Stimulated activated CD4-positive, alpha-beta T cell treated with anti-CD3 and anti-CD28 coated beads, Interleukin-1b, Interleukin-23, amount 100 ng/mL, for 4 hours (primary cell): ENCODE results near the gene ZCCHC3.
"Not testable (repeated sequence)": the region's sequence is repeated elsewhere in the genome, so short reads cannot be mapped to it uniquely, and the experiment has no call there.

ENCODE experiments used
- DNase-seq, 2 donors: peaks; one replicate each; pipeline ENCODE4 v3.0.0-alpha.2; 2020; ENCODE audit warnings: low read depth in 2 of 2

ZCCHC3 gene, protein sequence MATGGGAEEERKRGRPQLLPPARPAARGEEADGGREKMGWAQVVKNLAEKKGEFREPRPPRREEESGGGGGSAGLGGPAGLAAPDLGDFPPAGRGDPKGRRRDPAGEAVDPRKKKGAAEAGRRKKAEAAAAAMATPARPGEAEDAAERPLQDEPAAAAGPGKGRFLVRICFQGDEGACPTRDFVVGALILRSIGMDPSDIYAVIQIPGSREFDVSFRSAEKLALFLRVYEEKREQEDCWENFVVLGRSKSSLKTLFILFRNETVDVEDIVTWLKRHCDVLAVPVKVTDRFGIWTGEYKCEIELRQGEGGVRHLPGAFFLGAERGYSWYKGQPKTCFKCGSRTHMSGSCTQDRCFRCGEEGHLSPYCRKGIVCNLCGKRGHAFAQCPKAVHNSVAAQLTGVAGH

DNA sequence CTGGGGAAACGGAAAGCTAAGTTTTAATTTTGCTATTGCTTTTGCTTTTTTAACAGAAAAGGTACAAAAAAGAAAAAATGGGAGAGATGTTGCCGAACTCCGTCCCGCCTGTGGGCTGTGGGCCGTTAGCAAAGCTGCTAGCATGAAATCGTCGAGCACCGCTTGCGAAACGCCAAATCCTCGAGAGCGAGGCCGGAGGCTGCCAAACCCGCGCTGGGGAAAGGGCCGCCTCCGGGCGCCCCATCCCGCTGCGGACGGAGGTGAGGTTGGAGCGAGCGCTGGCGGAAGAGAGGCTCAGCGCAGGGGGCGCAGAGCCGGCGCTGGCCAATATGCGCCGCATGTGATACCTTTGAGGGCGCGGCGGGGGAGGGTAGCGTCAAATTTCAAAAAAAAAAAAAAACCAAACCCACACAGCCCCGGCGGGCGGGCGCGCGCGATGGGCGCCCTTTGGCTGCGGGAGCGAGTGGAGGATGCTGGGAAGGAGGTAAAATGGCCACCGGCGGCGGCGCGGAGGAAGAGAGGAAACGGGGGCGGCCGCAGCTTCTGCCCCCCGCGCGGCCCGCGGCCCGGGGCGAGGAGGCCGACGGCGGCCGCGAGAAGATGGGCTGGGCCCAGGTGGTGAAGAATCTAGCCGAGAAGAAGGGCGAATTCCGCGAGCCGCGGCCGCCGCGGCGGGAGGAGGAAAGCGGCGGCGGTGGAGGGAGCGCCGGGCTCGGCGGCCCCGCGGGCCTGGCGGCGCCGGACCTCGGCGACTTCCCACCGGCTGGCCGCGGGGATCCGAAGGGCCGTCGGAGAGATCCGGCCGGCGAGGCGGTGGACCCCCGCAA, at the start of gene ZCCHC3:
Gene ZCCHC3, plus strand, starts transcription at position 473 of the 827 bp plus-strand sequence. Its CDS starts 17 bp downstream, at position 490.
- DNase-seq, result peak; percentile 70 to 77

DNA sequence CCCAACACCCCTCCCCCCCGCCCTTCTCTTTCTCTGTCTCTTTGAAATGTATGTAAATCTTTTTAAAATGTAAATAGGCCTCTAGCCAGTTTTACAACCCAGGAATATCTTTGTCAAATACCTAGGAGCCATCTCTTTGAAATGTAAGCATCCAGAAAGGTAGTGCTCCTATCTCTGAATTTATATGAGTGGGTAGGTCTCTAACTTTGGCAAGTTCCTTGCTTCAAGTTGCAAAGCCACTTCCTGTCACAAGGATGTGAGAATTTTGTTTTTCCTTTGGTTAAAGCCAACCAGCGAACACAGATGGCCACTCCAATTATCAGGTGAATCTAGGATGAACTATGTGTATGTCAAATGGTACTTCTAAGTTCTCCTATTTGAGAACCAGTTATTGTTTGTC, 46.0 kb upstream of the ZCCHC3 start:
- no peak for DNase-seq

DNA sequence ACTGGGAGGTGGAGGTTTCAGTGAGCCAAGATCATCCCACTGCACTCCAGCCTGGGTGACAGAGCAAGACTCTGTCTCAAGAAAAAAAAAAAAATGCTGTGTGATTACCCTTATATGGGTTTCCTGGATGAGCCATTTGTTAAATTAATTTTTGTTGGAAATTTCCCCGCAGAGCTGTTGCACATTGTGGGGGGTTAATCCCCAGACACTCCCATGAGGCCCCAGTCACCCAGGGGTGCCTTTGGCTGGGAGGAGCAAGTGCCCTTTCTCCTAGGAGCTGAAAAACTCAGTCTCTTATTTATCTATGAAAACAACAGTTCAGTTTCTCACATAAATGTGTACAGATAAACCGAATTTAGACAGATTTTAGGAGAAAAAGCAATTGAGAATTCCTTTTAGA, 44.6 kb upstream of the ZCCHC3 start:
- no peak for DNase-seq

DNA sequence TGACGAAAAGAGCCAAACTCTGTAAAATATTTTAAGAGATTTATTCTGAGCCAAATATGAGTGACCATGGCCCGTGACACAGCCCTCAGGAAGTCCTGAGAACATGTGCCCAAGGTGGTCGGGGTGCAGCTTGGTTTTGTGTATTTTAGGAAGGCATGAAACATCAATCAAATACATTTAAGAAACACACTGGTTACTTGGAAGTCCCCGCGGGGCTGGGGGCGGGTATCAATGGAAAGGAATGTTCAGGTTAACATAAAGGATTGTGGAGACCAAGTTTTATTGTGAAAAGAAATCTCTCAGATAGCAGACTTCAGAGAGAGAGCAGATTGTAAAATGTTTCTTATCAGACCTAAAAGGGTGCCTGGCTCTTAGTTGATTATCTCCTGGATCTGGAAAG, 43.9 kb upstream of the ZCCHC3 start:
- DNase-seq, result not testable (repeated sequence)

DNA sequence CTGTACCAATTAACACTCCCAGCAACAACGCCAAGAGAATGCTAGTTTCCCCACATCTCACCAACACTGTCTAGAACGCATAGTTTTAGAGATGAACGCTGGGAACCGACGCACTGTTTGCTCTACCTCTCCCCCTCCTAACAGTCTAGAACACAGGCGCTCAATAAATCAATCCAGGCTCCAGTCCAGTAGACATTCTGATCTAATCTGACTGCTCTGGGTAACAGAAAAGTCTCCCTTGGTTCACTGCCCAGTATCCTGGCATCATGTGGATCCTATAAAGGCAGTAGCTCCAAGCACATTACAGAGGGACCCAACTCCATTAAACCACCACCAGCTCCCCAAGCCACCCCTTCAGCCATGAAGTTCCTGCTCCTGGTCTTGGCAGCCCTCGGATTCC, 40.0 kb upstream of the ZCCHC3 start, which contains the start of gene DEFB132:
Gene DEFB132, plus strand, starts transcription at position 306 of the 400 bp plus-strand sequence. Its CDS starts 55 bp downstream, at position 361.
- no peak for DNase-seq

DNA sequence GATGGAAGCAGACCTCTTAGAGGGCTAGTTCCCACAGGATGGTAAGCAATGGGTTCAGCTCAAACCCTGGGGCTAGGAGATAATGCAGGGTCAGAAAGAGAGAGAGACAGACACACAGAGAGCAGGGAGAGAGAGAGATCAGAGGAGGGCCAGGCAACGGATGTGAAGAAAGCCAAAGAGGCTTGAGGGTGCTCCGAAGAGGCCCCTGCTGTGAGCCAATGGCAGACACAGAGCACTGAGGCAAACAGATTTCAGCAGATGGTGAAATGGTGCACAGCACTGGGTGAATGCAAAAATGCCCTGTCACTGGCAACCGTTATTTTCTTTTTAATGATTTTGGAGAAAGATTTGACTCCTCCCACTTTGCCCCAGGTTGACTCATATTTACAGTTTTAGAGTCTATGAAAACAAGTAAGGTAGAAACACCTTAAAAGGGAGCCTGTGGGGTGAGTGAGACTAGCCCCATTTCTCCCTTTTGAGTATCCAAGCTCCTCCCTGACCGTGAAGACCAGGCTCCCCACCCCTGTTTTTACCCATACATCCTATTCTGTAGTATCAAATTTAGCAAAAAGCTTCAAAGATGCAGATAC, 39.0 kb upstream of the ZCCHC3 start:
- DNase-seq, result no peak

DNA sequence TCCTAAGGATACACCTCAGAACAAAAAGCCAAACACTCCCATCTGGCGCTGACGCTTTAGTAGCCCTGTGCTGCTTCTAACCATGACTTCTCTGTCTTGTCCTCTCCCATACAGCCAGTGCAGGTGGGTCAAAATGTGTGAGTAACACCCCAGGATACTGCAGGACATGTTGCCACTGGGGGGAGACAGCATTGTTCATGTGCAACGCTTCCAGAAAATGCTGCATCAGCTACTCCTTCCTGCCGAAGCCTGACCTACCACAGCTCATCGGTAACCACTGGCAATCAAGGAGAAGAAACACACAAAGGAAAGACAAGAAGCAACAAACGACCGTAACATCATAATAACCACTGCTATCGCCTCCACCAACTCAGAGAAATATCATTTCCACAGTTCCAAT, 38.4 kb upstream of the ZCCHC3 start:
- DNase-seq, result no peak

DNA sequence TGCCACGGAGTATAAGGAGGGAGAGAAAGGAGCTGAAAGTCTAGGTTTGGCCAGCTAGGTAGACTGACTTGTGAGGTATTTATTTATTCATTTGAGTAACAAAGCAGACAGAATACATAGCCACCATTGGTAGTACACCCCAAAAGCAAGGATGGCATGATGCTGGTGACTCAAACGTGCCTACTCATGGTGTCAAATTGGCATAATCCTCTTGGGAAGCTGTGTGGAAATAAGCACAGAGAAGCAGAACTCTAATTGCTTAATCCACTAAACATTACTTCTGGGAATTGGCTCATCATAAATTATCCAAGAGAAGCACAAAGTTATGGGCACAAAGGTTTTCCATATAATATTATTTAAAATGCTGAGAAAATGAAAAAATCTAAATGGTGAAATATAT, 37.4 kb upstream of the ZCCHC3 start:
- no peak for DNase-seq

DNA sequence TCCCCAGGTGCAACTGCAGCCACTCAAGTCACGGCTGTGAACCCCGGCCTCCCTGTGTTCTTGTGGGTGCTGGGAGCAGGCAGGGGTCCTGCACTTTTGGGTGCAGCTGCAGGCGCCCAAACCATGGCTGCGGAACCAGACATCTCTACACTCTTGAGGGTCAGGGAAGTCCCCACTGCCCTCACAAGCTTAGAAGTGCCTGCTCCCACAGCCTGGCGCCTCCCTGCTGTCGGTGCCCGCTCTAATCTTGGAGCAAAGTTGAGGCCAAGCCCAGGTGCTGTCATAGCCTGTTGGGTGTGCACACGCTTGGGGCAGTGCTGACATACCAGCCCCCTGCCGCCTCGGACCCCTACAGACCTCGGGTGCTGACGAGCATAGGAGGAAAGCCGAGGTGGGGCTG, 33.7 kb upstream of the ZCCHC3 start:
- no peak for DNase-seq

DNA sequence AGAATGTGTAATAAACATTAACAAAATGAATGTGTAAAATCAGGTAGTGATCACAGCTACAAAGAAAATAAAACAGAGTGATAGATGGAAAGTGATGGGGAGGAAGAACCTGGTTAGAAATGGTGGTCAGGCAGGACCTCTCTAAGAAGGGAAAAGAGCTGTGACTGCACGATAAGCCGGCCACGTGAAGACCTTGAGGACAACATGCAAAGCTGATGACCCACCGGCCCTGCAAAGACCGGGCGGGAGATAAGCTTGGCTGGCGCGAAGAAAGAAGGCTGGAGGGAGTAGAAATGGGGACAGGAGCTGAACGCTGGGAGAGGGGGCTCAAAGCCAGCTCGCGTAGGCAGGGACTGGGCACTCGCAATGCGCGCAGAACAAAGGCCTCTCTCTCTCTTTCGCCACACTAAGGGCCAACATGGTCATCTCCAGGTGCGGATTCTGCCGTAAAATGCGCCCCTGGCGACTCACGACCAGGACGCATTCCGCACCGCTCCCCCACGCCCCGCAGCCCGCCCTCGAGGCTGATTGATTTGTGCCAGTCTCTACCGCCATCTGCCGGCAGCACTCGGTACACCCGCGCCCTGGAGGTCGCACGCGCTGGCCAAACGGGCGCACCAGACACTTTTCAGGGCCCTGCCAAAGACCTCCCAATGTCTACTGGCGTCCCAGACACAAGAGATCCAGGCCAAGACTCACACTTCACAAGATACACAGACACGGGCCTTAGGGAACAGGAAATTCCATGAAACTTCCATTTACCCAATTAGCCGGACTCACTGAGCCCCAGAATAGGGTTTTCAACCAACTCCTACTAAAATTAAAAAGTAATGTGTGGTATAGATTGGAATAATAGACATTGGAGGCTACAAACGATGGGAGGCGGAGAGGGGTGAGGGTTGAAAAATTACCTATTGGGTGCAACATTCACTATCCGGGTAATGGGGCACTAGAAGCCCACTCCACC, 30.5 kb upstream of the ZCCHC3 start:
- DNase-seq, result peak; percentile 88 to 90

DNA sequence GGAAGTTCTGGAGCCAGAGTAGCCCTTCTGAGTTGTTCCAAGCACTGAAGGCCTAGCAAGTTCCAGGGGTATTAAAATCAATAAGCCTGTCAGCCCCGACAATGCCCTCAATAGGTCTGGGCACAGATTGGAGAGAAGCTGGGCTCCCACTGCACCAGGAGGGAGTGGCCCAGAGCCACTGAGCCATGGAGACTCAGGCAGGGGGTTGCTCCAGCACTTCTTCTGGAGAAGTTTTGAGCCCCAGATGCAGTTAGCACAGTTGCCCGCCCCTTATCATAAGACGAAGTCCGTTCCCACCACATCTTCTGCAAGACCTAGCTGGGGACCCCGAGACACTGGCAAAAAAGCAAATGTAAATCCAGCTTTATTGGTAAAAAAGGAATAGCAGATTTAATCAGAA, 26.9 kb upstream of the ZCCHC3 start:
- DNase-seq, result no peak

DNA sequence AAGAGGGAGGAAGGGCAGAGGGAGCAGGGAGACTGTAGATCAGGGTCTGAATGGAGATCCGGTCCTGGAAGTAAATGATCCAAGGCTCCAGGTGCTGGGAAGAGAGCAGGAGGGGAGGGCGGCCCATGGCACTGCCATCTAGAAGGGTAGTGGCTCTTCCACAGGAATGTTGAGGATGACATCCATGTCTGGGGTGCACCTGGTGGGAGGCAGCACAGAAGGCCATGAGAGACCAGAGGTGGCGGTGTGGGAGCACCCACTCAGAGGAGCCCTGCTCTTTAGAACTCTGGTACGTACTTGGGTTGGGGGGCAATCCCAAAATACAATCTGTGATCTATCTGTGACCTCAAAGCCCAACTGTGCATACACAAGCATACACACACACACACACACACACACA, 26.3 kb upstream of the ZCCHC3 start:
- DNase-seq, result no peak

DNA sequence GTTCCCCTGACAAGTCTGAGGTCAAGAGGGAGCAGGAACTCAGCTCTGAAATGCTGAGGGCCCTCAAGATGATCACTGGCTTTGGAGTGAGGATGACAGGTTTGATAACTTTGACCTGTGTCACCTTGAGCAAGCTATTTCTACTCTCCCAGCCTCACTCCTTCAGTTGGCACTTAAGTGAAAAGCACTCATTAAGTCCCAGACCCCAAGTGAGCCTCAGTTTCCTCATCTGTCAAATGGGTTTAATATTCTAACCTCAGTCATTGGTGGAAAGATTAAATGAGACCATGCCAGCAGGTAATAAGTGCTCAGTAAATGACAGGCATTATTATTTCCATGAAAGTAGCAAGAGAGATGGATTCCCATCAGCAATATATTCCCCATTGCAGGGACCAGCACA, 25.8 kb upstream of the ZCCHC3 start:
- DNase-seq, result no peak

DNA sequence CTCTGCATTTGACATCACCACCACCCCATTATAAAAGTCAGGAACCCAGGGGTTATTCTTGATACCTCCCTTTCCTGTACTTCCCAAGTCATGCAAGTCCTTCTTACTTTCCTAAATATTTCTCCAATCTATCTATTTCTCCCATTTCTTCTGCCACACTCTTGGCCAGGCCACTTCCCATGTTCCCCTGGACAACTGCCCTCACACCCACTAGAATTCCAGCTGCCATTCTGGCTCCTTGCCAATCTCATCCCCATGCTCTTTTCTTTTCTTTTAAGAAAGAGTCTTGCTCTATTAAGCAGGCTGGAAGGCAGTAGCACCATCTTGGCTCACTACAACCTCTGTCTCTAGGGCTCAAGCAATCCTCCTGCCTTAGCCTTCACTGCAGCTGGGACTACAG, 24.7 kb upstream of the ZCCHC3 start:
- no peak for DNase-seq

DNA sequence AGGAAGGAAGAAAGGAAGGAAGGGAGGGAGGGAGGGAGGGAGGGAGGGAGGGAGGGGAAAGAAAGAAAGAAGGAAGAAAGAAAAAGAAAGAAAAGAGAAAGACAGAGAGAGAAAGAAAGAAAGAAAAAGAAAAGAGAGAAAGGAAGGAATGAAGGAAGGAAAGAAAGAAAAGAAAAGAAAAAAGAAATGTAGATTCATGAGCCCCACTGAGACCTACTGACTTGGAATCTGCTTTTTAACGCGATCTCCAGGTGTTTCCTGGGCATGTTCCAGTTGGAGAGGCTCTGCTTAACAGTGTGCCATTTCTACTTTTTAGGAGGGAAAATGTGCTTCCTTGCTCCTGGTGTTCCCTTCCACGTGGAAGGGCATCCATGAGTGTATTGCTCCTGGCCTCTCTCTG, 23.5 kb upstream of the ZCCHC3 start:
- DNase-seq, result no peak

DNA sequence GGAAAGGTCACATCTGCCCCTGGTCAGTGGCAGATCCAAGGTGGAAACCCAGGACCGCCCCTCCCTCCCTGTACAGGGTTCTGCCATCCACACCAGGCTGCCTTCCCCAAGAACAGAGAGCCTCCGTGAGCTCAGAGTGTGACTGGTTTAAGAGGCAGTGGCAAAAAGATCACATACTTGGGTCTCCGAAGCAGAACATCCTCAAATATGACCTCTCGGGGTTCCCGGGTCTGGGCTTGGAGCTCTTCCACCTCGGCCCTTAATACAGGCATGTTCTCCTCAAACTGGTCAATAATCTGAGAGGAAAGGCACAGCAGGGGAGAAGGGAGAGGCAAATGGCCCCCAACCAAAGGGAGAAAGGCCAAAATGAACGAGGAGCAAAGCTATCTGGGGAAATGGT, 21.6 kb upstream of the ZCCHC3 start:
- no peak for DNase-seq

DNA sequence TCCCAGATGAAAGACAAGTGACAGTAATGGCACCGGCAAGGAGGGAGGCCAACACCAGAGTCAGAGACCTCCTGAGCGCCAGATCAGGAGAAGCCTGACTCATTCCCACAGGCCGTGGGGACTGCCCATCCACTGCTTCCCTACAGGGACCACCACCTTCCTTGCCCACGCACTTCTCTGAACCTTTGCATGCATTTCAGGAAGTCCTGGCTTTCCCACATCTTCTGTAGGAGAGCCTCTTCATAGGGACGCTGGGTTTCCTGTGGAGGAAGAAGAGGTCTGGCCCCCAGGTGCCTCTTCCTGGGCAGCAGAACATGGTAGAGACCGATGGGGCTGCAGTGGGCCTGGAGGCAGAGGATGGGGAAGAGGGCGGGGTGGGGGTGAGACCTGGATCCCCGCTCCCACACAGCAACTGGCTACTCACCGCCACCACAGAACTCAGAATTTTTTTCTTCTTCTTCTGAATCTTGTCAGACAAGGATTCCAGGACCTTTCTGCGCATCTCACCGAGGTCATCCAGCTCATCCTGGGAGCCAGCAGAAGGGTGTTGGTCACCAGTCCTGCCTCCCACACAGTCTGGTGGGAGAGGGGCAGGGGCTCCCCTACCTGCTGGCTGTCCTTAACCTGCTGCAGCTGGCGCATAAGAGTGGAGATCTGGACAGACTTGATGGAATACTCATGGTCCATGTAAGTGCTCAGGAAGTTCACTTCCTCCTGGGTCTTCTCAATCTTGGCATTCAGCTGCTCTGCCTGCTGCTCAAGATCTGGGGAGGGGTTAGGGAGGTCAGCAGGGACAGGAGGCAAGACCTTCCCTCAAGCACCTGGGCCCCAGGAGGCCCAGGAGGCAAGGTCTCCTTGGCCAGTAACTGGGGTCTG, 20.5 kb upstream of the ZCCHC3 start:
- DNase-seq, result no peak

DNA sequence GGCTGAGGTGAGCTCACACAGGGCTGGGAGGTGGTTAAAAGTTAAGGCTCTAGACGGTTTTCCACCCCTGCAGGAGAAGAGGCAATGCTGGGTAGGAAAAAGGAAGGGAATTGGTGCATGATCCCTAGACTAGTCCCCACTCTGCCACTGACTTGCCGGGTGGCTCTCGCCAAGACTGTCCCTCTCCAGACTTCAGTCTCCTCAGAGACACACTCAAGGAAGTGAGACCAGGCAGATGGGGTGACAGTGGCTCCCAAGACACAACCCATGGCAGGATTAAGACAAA, 19.9 kb upstream of the ZCCHC3 start:
- no peak for DNase-seq

DNA sequence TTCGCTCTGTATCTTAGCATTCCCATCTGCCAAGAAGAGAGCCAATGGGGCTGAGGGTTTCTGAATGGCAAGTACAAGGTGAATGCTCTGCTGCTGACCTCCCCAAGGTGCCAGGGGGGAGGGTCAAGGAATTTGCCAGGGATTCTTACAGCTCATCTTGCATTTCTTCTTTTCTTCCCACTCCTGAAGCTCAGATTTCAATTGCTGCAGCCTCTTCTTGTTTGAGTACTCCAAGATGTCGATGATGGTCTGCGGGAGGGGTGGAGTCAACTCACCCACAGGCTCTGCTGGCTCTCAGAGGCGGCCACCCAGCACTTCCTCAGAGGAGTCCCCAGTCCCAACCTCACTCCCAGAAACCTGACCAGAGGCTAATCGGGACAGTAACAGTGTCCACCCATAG, 19.2 kb upstream of the ZCCHC3 start:
- DNase-seq, result no peak
